Central memory CD8-positive, alpha-beta T cell (primary cell): Measurements from ENCODE around the gene KATNAL2.
A peak's percentile ranks its signal among the peaks of the same experiment; 100 is the strongest.

Experiments used
- ATAC-seq: fragments of 150-1000 bp; cut with Tn5 transposase; replicated peaks from 2 replicates; pipeline ENCODE4 v1.10.0; 2022; ENCODE audit warnings: mild to moderate bottlenecking, moderate FRiP score, moderate number of reproducible peaks; ENCODE audit not compliant: poor library complexity, severe bottlenecking; ENCODE audit errors: extremely low read depth
- DNase-seq, 2 donors: peaks; one replicate each; pipeline ENCODE4 v3.0.0; 2021; ENCODE audit warnings: low spot score in 2 of 2
- H3K27ac Mint-ChIP-seq: one replicate; pipeline ENCODE4 v1.8.0; 2022; ENCODE audit warnings: low read depth, mild to moderate bottlenecking, moderate library complexity, mixed read lengths
- H3K27me3 Mint-ChIP-seq: one replicate; pipeline ENCODE4 v1.8.0; 2022; ENCODE audit warnings: mixed read lengths
- H3K36me3 Mint-ChIP-seq: one replicate; pipeline ENCODE4 v1.8.0; 2022; ENCODE audit warnings: mild to moderate bottlenecking, moderate library complexity, mixed read lengths; ENCODE audit not compliant: insufficient read depth
- H3K4me1 Mint-ChIP-seq: one replicate; pipeline ENCODE4 v1.8.0; 2022; ENCODE audit warnings: mixed read lengths
- H3K4me3 Mint-ChIP-seq: one replicate; pipeline ENCODE4 v1.8.0; 2022; ENCODE audit warnings: mild to moderate bottlenecking, moderate library complexity, mixed read lengths
- H3K9me3 Mint-ChIP-seq: one replicate; pipeline ENCODE4 v1.8.0; 2022; ENCODE audit warnings: mixed read lengths

Gene KATNAL2, protein sequence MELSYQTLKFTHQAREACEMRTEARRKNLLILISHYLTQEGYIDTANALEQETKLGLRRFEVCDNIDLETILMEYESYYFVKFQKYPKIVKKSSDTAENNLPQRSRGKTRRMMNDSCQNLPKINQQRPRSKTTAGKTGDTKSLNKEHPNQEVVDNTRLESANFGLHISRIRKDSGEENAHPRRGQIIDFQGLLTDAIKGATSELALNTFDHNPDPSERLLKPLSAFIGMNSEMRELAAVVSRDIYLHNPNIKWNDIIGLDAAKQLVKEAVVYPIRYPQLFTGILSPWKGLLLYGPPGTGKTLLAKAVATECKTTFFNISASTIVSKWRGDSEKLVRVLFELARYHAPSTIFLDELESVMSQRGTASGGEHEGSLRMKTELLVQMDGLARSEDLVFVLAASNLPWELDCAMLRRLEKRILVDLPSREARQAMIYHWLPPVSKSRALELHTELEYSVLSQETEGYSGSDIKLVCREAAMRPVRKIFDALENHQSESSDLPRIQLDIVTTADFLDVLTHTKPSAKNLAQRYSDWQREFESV

GRCh38 chr18:46917108-46917802 lies at the start of gene KATNAL2, which contains the start of gene PIAS2:
KATNAL2 (plus strand) TSS chr18:46917602; CDS start chr18:46946873, 29,271 bp downstream.
PIAS2 (minus strand) TSS chr18:46917507; CDS start chr18:46917345, 162 bp downstream.
- H3K9me3 Mint-ChIP-seq, result no peaks in the 10 kb centered on the region
- peak; percentile 49 to 58 for DNase-seq
- H3K4me3 Mint-ChIP-seq, result peak within 1 kb of the TSS; percentile 81
- peaks cover 40% of the 10 kb centered on the region for H3K4me1 Mint-ChIP-seq
- H3K27me3 Mint-ChIP-seq, result no peaks in the 10 kb centered on the region
- peak within 1 kb of the TSS; percentile 80 for H3K27ac Mint-ChIP-seq
- H3K36me3 Mint-ChIP-seq, result peaks cover 7% of the 10 kb centered on the region
- peak; percentile 81 for ATAC-seq

GRCh38 chr18:46868169-46868921 lies 49.1 kb upstream of the KATNAL2 start:
- Mint-ChIP-seq H3K4me1 (peaks cover 15% of the 10 kb centered on the region), H3K4me3 (no peak overlapping the region), H3K36me3 (no peaks in the 10 kb centered on the region), H3K9me3 (peaks cover 6% of the 10 kb centered on the region), H3K27me3 (no peaks in the 10 kb centered on the region), H3K27ac (no peak overlapping the region)
- ATAC-seq (no peak), DNase-seq (no peak)

GRCh38 chr18:46877329-46877987 lies 39.9 kb upstream of the KATNAL2 start:
- peaks cover 7% of the 10 kb centered on the region for H3K36me3 Mint-ChIP-seq
- DNase-seq (no peak), ATAC-seq (no peak)
- H3K27ac Mint-ChIP-seq, result no peak overlapping the region
- H3K4me1 Mint-ChIP-seq, result peaks cover 30% of the 10 kb centered on the region
- no peak overlapping the region for H3K4me3 Mint-ChIP-seq
- H3K9me3 Mint-ChIP-seq, result peaks cover 9% of the 10 kb centered on the region
- H3K27me3 Mint-ChIP-seq, result no peaks in the 10 kb centered on the region

- H3K36me3 Mint-ChIP-seq, result peaks cover 5% of the 10 kb centered on the region
- DNase-seq, result no peak
- H3K27me3 Mint-ChIP-seq, result no peaks in the 10 kb centered on the region
- no peak overlapping the region for H3K4me3 Mint-ChIP-seq
- ATAC-seq, result no peak
- peak overlapping the region; percentile 78 for H3K27ac Mint-ChIP-seq
- no peaks in the 10 kb centered on the region for H3K9me3 Mint-ChIP-seq
- peaks cover 15% of the 10 kb centered on the region for H3K4me1 Mint-ChIP-seq
These were observed 34.2 kb upstream of the KATNAL2 start for GRCh38 chr18:46883180-46883579.

DNA sequence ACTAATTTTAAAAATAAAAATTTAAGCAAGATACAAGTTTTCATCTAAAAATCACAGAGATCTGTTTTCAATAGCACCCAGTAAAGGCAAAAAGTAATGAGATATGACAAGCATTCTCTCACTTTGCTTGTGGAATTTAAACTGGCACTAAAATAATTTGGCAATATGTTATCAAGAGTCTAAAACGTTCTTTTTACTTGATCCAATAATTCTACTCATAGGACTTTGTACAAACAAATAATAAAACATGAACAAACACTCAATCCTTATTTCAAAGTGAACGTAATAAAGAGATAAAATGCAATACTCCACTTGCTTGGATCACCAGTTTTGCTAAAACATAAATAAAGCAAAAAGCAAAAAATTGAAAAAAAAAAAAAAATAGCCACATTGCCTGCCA lies 30.5 kb upstream of the KATNAL2 start:
- Mint-ChIP-seq H3K4me3 (no peak overlapping the region), H3K27me3 (no peaks in the 10 kb centered on the region), H3K4me1 (peaks cover 14% of the 10 kb centered on the region), H3K36me3 (peaks cover 9% of the 10 kb centered on the region), H3K9me3 (peaks cover 7% of the 10 kb centered on the region), H3K27ac (no peak overlapping the region)
- ATAC-seq, result no peak
- no peak for DNase-seq

GRCh38 chr18:46888965-46889364 lies 28.4 kb upstream of the KATNAL2 start:
- Mint-ChIP-seq H3K4me3 (no peak overlapping the region), H3K9me3 (peaks cover 7% of the 10 kb centered on the region), H3K36me3 (peaks cover 9% of the 10 kb centered on the region), H3K27ac (no peak overlapping the region), H3K27me3 (no peaks in the 10 kb centered on the region), H3K4me1 (peaks cover 35% of the 10 kb centered on the region)
- ATAC-seq, result no peak
- DNase-seq, result no peak

- Mint-ChIP-seq H3K27ac (no peak overlapping the region), H3K4me3 (no peak overlapping the region), H3K4me1 (peaks cover 38% of the 10 kb centered on the region), H3K27me3 (no peaks in the 10 kb centered on the region), H3K36me3 (peaks cover 11% of the 10 kb centered on the region), H3K9me3 (peaks cover 7% of the 10 kb centered on the region)
- DNase-seq, result no peak
- no peak for ATAC-seq
These were observed 25.6 kb upstream of the KATNAL2 start for GRCh38 chr18:46891742-46892214.

DNA sequence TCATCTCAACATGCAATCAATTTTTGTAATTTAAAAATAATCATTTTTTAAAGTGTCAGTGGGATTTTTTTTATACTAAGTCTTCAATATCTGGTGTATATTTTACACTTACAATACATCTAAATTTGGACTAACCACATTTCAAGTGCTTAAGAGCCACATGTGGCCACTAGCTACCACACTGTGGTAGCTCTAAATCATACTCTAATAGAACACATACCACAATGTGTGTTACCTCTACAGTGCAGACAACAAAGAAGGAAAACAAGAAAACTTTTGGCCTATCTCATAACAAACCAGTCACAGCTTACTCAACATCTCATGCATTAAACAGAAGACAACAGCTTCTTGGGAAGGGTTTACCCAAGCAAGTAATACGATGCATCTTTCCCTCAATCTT lies 24.6 kb upstream of the KATNAL2 start:
- Mint-ChIP-seq H3K4me1 (peaks cover 38% of the 10 kb centered on the region), H3K36me3 (peaks cover 9% of the 10 kb centered on the region), H3K27ac (no peak overlapping the region), H3K4me3 (no peak overlapping the region), H3K27me3 (no peaks in the 10 kb centered on the region), H3K9me3 (peaks cover 7% of the 10 kb centered on the region)
- no peak for DNase-seq
- ATAC-seq, result no peak

DNA sequence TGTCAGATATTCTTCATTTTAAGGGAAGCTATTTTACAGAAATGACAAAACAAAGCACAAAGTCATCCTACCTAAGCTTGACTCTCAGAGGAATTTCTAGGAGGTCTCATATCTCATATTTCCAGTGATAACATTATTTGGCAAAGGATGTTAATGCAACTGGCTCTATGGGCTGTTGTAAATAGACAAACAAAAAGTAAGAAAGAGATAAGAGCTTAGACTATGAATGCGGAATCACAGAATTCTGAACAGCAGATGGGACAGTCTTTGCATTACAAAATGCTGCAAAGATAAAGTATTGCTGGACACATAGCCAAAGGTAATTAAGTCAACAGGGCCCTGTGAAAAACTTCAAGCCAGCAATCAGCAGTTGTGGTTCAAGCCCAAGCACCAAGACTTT lies 24.0 kb upstream of the KATNAL2 start:
- ATAC-seq (no peak), DNase-seq (no peak)
- H3K4me3 Mint-ChIP-seq, result no peak overlapping the region
- no peaks in the 10 kb centered on the region for H3K27me3 Mint-ChIP-seq
- H3K27ac Mint-ChIP-seq, result no peak overlapping the region
- H3K36me3 Mint-ChIP-seq, result peaks cover 9% of the 10 kb centered on the region
- H3K4me1 Mint-ChIP-seq, result peaks cover 38% of the 10 kb centered on the region
- H3K9me3 Mint-ChIP-seq, result peaks cover 7% of the 10 kb centered on the region

- no peak overlapping the region for H3K4me3 Mint-ChIP-seq
- H3K27ac Mint-ChIP-seq, result no peak overlapping the region
- H3K4me1 Mint-ChIP-seq, result peaks cover 38% of the 10 kb centered on the region
- H3K27me3 Mint-ChIP-seq, result no peaks in the 10 kb centered on the region
- H3K36me3 Mint-ChIP-seq, result peaks cover 5% of the 10 kb centered on the region
- peaks cover under 1% of the 10 kb centered on the region for H3K9me3 Mint-ChIP-seq
- DNase-seq, result no peak
- no peak for ATAC-seq
These were observed 23.3 kb upstream of the KATNAL2 start for GRCh38 chr18:46894124-46894523.

- H3K36me3 Mint-ChIP-seq, result peaks cover 12% of the 10 kb centered on the region
- DNase-seq (no peak), ATAC-seq (no peak)
- H3K4me1 Mint-ChIP-seq, result peaks cover 15% of the 10 kb centered on the region
- H3K4me3 Mint-ChIP-seq, result no peak overlapping the region
- no peaks in the 10 kb centered on the region for H3K27me3 Mint-ChIP-seq
- no peak overlapping the region for H3K27ac Mint-ChIP-seq
- no peaks in the 10 kb centered on the region for H3K9me3 Mint-ChIP-seq
These were observed 18.0 kb upstream of the KATNAL2 start for GRCh38 chr18:46899274-46899948.
